Mammary epithelial cell (primary cell): ENCODE measurements around the gene ADK.

Experiments
- CTCF ChIP-seq, 2 donors: IDR thresholded peaks in 1 of 2; conservative IDR thresholded peaks in 1 of 2; 2 replicates each; pipeline ENCODE4 v1.5.1; 2011 to 2012; ENCODE audit warnings: inconsistent platforms in 2 of 2, low read length in 2 of 2, mild to moderate bottlenecking in 2 of 2, control low read depth in 1 of 2, low read depth in 1 of 2; ENCODE audit not compliant: insufficient read depth in 1 of 2; ENCODE audit errors: extremely low read depth in 1 of 2
- EZH2 ChIP-seq: IDR thresholded peaks from 2 replicates; pipeline ENCODE4 v1.6.1; 2012; ENCODE audit warnings: low read length, inconsistent platforms, borderline replicate concordance

GRCh38 chr10:74582566-74582965, 431.5 kb downstream of the ADK start:
- TF ChIP-seq CTCF (conservative IDR thresholded peaks at IDR 0.05 in 1 of 2, IDR thresholded peaks at IDR 0.05 in 1 of 2; ENCODE audit: extremely low read depth in 1 of 2, insufficient read depth in 1 of 2, low read depth in 1 of 2, low read length in 2 of 2) (no peak), EZH2 (no peak)
